WERI-Rb-1 (cell line): ENCODE results near the gene LAMB1.

ENCODE experiments used
- DNase-seq: peaks from one replicate; pipeline ENCODE4 v3.0.0-alpha.2; 2020
- H3K27ac ChIP-seq: fragments of 250-450 bp; sonication (Bioruptor Pico); 2 replicates; pipeline ENCODE4 v1.5.1; 2020; ENCODE audit warnings: mild to moderate bottlenecking, moderate library complexity
- H3K27me3 ChIP-seq: fragments of 250-450 bp; sonication (Bioruptor Pico); 2 replicates; pipeline ENCODE4 v1.5.1; 2021; ENCODE audit warnings: mild to moderate bottlenecking, low read depth, moderate library complexity; ENCODE audit not compliant: insufficient read depth, severe bottlenecking
- H3K36me3 ChIP-seq: fragments of 250-450 bp; sonication (Bioruptor Pico); 2 replicates; pipeline ENCODE4 v1.5.1; 2020; ENCODE audit warnings: mild to moderate bottlenecking, moderate library complexity
- H3K4me3 ChIP-seq: 2 replicates; pipeline ENCODE4 v1.5.1; 2011; ENCODE audit warnings: low read depth, mild to moderate bottlenecking, control low read depth, low read length
- H3K9me3 ChIP-seq: fragments of 250-450 bp; sonication (Bioruptor Pico); 2 replicates; pipeline ENCODE4 v1.5.1; 2021; ENCODE audit warnings: mild to moderate bottlenecking, moderate library complexity; ENCODE audit not compliant: severe bottlenecking
- TF ChIP-seq, protein P1 (sequence below): IDR thresholded peaks from 2 replicates; pipeline ENCODE4 v1.5.1; 2011; ENCODE audit warnings: low read depth, mild to moderate bottlenecking, control low read depth, inconsistent platforms, low read length

The LAMB1 gene

DNA sequence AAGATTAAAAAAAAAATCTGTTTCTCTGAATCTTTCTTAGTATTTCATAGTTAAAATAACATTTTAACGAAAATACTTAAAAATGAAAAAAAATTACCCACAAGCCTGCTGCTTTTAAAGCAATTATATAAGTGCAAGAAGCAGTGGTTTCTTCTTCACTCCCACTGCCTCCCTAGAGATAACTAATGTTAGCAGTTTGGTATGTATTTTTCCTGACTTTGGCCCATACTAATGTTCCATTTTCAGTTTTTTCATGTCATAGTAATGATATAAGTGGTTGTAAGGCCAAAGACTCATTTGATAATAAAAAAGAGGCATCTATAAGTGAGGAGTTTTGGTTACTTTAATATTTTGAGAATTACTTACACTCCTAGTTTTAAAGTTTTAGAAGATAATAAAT, 24.3 kb upstream of the LAMB1 start:
- TF ChIP-seq, protein P1, sequence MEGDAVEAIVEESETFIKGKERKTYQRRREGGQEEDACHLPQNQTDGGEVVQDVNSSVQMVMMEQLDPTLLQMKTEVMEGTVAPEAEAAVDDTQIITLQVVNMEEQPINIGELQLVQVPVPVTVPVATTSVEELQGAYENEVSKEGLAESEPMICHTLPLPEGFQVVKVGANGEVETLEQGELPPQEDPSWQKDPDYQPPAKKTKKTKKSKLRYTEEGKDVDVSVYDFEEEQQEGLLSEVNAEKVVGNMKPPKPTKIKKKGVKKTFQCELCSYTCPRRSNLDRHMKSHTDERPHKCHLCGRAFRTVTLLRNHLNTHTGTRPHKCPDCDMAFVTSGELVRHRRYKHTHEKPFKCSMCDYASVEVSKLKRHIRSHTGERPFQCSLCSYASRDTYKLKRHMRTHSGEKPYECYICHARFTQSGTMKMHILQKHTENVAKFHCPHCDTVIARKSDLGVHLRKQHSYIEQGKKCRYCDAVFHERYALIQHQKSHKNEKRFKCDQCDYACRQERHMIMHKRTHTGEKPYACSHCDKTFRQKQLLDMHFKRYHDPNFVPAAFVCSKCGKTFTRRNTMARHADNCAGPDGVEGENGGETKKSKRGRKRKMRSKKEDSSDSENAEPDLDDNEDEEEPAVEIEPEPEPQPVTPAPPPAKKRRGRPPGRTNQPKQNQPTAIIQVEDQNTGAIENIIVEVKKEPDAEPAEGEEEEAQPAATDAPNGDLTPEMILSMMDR: no peak
- DNase-seq: no peak
- Histone ChIP-seq H3K4me3 (no peak overlapping the region), H3K9me3 (no peaks in the 10 kb centered on the region), H3K27ac (no peak overlapping the region), H3K27me3 (no peaks in the 10 kb centered on the region), H3K36me3 (no peaks in the 10 kb centered on the region)

DNA sequence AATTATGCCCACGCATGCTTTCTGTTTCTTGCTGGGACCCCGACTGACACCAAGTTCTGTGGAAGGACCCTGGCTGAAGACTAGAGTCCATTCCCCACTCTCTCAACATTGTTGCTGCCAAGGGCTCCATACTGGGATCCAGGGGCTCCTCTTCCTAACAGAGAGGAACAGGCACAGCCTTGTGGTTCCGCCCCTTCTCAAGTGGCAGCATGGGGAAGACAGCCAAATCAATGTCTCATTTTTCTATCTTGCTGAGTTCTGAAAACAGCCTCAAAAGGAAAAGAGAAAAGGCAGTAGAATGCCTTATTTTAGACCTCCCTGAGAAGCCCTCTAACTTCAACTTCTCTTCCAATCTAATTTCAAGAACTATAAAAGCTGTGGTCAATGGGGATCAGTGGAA, 23.7 kb upstream of the LAMB1 start:
- no peak overlapping the region for H3K4me3 ChIP-seq
- TF ChIP-seq, protein P1: no peak
- no peak overlapping the region for H3K27ac ChIP-seq
- H3K9me3 ChIP-seq: no peaks in the 10 kb centered on the region
- DNase-seq: no peak
- no peaks in the 10 kb centered on the region for H3K36me3 ChIP-seq
- H3K27me3 ChIP-seq: no peaks in the 10 kb centered on the region

DNA sequence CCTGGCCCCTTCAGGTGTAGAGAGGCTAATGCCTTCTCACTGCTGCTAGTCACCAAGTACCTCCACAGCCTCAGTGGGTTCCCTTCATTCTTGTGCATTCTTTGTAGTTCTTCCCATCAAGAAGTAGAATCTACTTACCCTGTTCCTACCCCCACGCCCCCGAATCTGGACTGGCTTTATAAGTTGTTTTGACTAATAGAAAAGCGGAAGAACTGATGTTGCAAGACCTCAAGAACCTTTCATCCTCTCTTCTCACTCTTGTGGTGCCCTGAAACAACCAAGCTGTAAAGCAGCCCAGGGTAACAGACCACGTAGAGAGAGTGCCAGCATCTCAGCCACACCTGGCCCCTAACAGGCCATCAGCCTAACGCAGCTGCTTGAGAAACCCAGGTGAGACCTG, 23.2 kb upstream of the LAMB1 start:
- Histone ChIP-seq H3K27me3 (no peaks in the 10 kb centered on the region), H3K4me3 (no peak overlapping the region), H3K27ac (no peak overlapping the region), H3K9me3 (no peaks in the 10 kb centered on the region), H3K36me3 (no peaks in the 10 kb centered on the region)
- no peak for DNase-seq
- TF ChIP-seq, protein P1: no peak

DNA sequence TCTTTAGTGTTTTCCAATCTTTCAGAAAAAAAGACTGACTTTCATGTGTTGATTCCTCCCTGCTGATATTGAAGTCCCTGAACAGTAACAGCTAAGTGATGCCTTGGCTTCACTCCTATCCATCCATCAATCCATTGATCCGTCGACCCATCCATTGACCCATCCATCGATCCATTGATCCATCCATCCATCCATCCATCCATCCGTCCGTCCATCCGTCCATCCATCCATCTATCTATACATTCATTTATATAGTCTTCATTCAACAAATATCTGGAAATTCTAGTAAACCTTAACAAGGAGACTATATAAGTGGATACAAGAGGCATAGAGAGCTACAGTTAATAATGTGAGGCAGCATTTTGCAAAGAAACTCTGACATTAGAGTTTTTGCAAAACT, 21.6 kb upstream of the LAMB1 start:
- Histone ChIP-seq H3K36me3 (no peaks in the 10 kb centered on the region), H3K27ac (no peak overlapping the region), H3K9me3 (no peaks in the 10 kb centered on the region), H3K4me3 (no peak overlapping the region), H3K27me3 (no peaks in the 10 kb centered on the region)
- DNase-seq: no peak
- TF ChIP-seq, protein P1: no peak

DNA sequence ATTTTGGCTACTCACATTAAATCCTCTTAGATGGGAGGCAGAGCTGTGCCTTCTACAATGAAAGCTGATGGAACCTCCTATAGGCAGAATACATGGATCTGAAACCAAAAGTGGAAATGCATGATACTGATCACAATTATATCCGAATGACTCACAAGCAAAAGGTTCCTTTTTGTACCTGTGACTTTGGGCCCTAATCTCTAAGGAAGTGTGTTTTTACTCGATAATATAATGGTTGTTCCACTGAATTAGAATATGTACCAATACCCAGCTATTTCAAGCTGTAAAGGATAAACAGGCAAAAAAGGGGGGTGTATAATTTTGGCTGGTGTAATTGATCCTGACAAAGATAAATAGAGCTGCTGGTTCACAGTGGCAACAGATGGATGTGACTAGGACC, 17.6 kb upstream of the LAMB1 start:
- no peaks in the 10 kb centered on the region for H3K9me3 ChIP-seq
- H3K4me3 ChIP-seq: no peak overlapping the region
- H3K27ac ChIP-seq: no peak overlapping the region
- no peak for DNase-seq
- no peaks in the 10 kb centered on the region for H3K27me3 ChIP-seq
- TF ChIP-seq, protein P1: no peak
- no peaks in the 10 kb centered on the region for H3K36me3 ChIP-seq

DNA sequence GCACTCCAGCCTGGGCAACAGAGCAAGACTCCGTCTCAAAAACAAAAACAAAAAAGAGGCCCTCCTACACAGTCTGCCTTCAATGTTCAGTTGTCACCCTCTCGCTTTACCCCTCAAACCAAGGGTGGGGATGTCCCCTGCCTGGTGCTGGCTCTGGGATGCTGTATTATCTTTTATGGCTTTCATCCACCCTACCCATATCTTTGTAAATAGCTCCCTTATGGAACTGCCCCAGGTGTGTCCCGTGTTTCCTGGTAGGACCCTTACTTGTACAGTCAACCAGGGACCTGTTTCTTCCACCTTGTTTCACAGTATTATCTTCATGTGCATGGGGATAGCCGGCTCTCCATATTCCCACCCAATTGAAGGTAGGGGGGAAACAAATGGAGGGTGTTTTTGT, 15.7 kb upstream of the LAMB1 start:
- Histone ChIP-seq H3K27me3 (no peaks in the 10 kb centered on the region), H3K4me3 (no peak overlapping the region), H3K27ac (no peak overlapping the region), H3K36me3 (no peaks in the 10 kb centered on the region), H3K9me3 (no peaks in the 10 kb centered on the region)
- TF ChIP-seq, protein P1: no peak
- no peak for DNase-seq
